OCI-LY1 (cell line): ENCODE measurements around the gene KCNT2.

ENCODE experiments used
- H2AFZ ChIP-seq: fragments of 200-600 bp; sonication (generic), shearing (Covaris generic); 2 replicates; pipeline ENCODE4 v1.6.0; 2014; ENCODE audit warnings: antibody characterized with exemption, mild to moderate bottlenecking, low read length
- H3F3A ChIP-seq: fragments of 200-600 bp; sonication (generic), shearing (Covaris generic); 2 replicates; pipeline ENCODE4 v1.6.0; 2014; ENCODE audit warnings: mild to moderate bottlenecking, antibody characterized with exemption, low read length, moderate library complexity; ENCODE audit not compliant: insufficient read depth
- H3K27ac ChIP-seq: fragments of 200-600 bp; sonication (generic); 2 replicates; pipeline ENCODE4 v1.5.1; 2014; ENCODE audit warnings: low read length, mixed run types, mild to moderate bottlenecking, low read depth; ENCODE audit not compliant: poor library complexity, severe bottlenecking
- H3K27me3 ChIP-seq: fragments of 200-600 bp; sonication (generic); 2 replicates; pipeline ENCODE4 v1.6.0; 2014; ENCODE audit warnings: antibody characterized with exemption, mild to moderate bottlenecking, low read length, moderate library complexity; ENCODE audit not compliant: insufficient read depth
- H3K36me3 ChIP-seq: fragments of 200-600 bp; sonication (generic); 2 replicates; pipeline ENCODE4 v1.6.1; 2014; ENCODE audit warnings: mild to moderate bottlenecking, antibody characterized with exemption, low read length, moderate library complexity, mixed read lengths; ENCODE audit not compliant: insufficient read depth
- H3K4me1 ChIP-seq: fragments of 200-600 bp; sonication (generic); 2 replicates; pipeline ENCODE4 v1.5.1; 2014; ENCODE audit warnings: mild to moderate bottlenecking, low read length, moderate library complexity; ENCODE audit not compliant: insufficient read depth, severe bottlenecking
- H3K4me2 ChIP-seq: fragments of 200-600 bp; sonication (generic), shearing (Covaris generic); 2 replicates; pipeline ENCODE4 v1.6.1; 2014; ENCODE audit warnings: low read length
- H3K4me3 ChIP-seq: fragments of 200-600 bp; sonication (generic); 2 replicates; pipeline ENCODE4 v1.5.1; 2014; ENCODE audit warnings: low read length, low read depth, mild to moderate bottlenecking, mixed read lengths; ENCODE audit not compliant: poor library complexity, severe bottlenecking
- H3K79me2 ChIP-seq: fragments of 200-600 bp; shearing (Covaris generic); 2 replicates; pipeline ENCODE4 v1.6.1; 2016; ENCODE audit warnings: mixed run types, low read length, mixed read lengths; ENCODE audit not compliant: insufficient read depth
- H3K9ac ChIP-seq: fragments of 200-600 bp; sonication (generic), shearing (Covaris generic); 2 replicates; pipeline ENCODE4 v1.6.1; 2014; ENCODE audit warnings: mild to moderate bottlenecking, low read length, mixed read lengths
- H3K9me2 ChIP-seq: fragments of 200-600 bp; sonication (generic), shearing (Covaris generic); 2 replicates; pipeline ENCODE4 v1.6.1; 2014; ENCODE audit warnings: low read depth, mild to moderate bottlenecking, low read length, mixed read lengths
- H3K9me3 ChIP-seq: fragments of 200-600 bp; shearing (Covaris generic); 2 replicates; pipeline ENCODE4 v1.6.1; 2014; ENCODE audit warnings: low read length, mixed read lengths
- H4K20me1 ChIP-seq: fragments of 200-600 bp; sonication (generic), shearing (Covaris generic); 2 replicates; pipeline ENCODE4 v1.6.0; 2016; ENCODE audit warnings: mild to moderate bottlenecking, low read length; ENCODE audit not compliant: insufficient read depth
- EZH2 ChIP-seq: fragments of 200-600 bp; sonication (generic), shearing (Covaris generic); IDR thresholded peaks from 2 replicates; pipeline ENCODE4 v1.8.0; 2017; ENCODE audit warnings: borderline replicate concordance, mixed run types, mild to moderate bottlenecking, antibody characterized with exemption, low read length, moderate library complexity, mixed read lengths
- TF ChIP-seq, protein P1 (sequence below): fragments of 200-600 bp; sonication (generic), shearing (Covaris generic); IDR thresholded peaks from 2 replicates; pipeline ENCODE4 v1.5.1; 2017; ENCODE audit warnings: mild to moderate bottlenecking, antibody characterized with exemption, low read length, moderate library complexity, mixed read lengths

Gene KCNT2

DNA sequence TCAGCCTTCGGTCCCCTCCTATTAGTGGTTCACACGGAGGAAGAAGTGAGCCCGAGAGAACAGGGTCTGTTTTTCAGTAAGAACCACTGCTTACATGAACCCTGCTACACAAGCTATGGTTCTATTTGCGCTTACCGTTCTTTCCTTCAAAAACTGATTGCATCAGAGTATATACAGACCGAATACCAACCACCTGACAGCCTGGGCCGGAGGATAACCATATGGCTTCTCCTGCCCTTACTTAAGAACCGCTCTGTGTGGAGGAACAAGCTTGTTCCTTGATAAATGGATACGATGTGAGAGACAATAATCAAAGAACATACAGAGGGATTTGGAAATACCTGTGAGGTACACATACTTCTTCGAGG lies 1.1 kb upstream of the KCNT2 start:
- H3K9ac ChIP-seq: no peak overlapping the region
- H3K79me2 ChIP-seq: no peaks in the 10 kb centered on the region
- H3K9me2 ChIP-seq: no peaks in the 10 kb centered on the region
- no peaks in the 10 kb centered on the region for H3F3A ChIP-seq
- TF ChIP-seq, protein P1, sequence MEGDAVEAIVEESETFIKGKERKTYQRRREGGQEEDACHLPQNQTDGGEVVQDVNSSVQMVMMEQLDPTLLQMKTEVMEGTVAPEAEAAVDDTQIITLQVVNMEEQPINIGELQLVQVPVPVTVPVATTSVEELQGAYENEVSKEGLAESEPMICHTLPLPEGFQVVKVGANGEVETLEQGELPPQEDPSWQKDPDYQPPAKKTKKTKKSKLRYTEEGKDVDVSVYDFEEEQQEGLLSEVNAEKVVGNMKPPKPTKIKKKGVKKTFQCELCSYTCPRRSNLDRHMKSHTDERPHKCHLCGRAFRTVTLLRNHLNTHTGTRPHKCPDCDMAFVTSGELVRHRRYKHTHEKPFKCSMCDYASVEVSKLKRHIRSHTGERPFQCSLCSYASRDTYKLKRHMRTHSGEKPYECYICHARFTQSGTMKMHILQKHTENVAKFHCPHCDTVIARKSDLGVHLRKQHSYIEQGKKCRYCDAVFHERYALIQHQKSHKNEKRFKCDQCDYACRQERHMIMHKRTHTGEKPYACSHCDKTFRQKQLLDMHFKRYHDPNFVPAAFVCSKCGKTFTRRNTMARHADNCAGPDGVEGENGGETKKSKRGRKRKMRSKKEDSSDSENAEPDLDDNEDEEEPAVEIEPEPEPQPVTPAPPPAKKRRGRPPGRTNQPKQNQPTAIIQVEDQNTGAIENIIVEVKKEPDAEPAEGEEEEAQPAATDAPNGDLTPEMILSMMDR: no peak
- TF ChIP-seq EZH2: no peak
- no peaks in the 10 kb centered on the region for H3K27me3 ChIP-seq
- no peaks in the 10 kb centered on the region for H3K36me3 ChIP-seq
- no peak overlapping the region for H3K27ac ChIP-seq
- H3K4me2 ChIP-seq: no peak overlapping the region
- H3K4me1 ChIP-seq: no peaks in the 10 kb centered on the region
- no peaks in the 10 kb centered on the region for H4K20me1 ChIP-seq
- H2AFZ ChIP-seq: no peak overlapping the region
- no peaks in the 10 kb centered on the region for H3K9me3 ChIP-seq
- H3K4me3 ChIP-seq: no peak overlapping the region

DNA sequence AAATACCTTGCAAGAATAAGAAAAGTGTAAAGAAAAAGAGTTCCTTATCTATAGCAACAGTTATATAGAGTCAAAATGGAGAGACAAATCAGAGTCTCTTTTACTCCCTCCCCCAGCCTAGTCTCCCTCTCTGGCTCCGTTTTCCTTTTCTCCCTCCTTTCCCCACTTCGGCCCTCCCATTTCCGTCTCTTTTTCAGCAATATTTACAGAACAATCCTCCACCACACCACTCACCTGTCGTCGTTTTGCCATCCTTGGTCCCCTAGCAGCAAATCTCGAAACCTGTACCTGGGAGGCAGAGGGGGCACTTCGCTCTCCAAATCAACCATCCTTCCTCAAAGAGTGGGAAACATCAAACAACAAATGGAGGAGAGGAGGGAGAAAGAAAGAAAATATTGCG lies 259 bp downstream of the KCNT2 start:
- H3K4me2 ChIP-seq: no peak overlapping the region

DNA sequence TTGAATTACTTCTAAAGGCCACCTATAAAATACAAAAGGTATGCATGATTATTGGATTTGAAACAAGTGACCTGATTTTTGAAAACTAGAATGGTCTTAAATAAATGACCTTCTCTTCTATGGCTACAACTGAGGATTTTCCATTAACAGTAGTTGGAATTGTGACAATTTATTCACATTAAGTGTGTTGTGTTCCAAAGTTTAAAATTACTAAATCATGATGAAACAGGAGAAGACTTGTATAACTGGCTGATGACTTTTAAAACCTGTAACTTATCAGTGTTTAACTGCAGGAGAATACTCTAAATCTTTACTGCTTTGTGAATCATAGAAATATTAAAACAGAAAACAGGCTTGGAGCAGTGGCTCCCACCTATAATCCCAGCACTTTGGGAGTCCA lies 4.6 kb downstream of the KCNT2 start:
- Histone ChIP-seq H3F3A (no peaks in the 10 kb centered on the region), H3K27ac (no peak overlapping the region), H3K36me3 (no peaks in the 10 kb centered on the region), H3K9me3 (no peaks in the 10 kb centered on the region), H3K79me2 (no peaks in the 10 kb centered on the region), H3K4me2 (no peak overlapping the region), H2AFZ (no peak overlapping the region), H4K20me1 (no peaks in the 10 kb centered on the region), H3K27me3 (no peaks in the 10 kb centered on the region), H3K4me3 (no peak overlapping the region), H3K9me2 (no peaks in the 10 kb centered on the region), H3K4me1 (no peaks in the 10 kb centered on the region), H3K9ac (no peak overlapping the region)
- TF ChIP-seq, protein P1: no peak
- TF ChIP-seq EZH2: no peak

More for the DNA sequence above, 259 bp downstream of the KCNT2 start:
- Histone ChIP-seq H3K27me3 (no peaks in the 10 kb centered on the region), H3K9ac (no peak overlapping the region), H4K20me1 (no peaks in the 10 kb centered on the region), H3K4me1 (no peaks in the 10 kb centered on the region), H3K79me2 (no peaks in the 10 kb centered on the region), H3K36me3 (no peaks in the 10 kb centered on the region), H3K4me3 (no peak overlapping the region), H3K27ac (no peak overlapping the region), H3K9me3 (no peaks in the 10 kb centered on the region), H3K9me2 (no peaks in the 10 kb centered on the region), H2AFZ (no peak overlapping the region), H3F3A (no peaks in the 10 kb centered on the region)
- TF ChIP-seq, protein P1: no peak
- no peak for TF ChIP-seq EZH2
